ENCODE data around the gene ELOVL5.

ELOVL5 gene

DNA sequence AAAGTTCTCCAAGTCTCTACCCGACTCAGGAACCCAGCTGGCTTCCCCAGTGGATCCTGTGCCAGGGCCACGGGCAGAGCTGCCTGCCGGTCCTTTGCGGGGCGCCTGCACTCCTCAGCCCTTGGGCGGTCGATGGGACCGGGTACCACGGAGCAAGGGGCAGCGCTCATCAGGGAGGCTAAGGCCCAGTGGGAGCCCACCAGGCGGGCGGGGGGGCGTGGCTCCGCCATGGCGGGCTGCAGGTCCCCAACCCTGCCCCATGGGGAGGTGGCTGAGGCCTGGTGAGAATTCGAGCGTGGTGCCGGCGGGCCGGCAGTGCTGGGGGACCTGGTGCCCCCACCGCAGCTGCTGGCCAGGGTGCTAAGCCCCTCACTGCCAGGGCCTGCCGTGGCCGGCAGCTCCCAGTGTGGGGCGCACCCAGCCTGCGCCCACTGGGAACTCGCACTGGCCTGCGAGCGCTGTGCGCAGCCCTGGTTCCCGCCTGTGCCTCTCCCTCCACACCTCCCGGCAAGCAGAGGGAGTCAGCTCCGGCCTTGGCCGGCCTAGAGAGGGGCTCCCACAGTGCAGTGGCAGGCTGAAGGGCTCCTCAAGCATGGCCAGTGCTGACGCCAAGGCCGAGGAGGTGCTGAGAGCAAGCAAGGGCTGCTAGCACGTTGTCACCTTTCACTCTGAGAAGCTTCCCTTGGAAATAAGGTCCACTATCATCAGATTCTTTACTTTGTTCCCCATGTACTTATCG, 14.8 kb upstream of the ELOVL5 start:
- Histone ChIP-seq H3K27ac (replicated peaks) (no peak overlapping the region), H3K27me3 (ENCODE audit: insufficient read depth, poor library complexity, severe bottlenecking) (no peaks in the 10 kb centered on the region), H3K4me3 (replicated peaks; ENCODE audit: insufficient read depth, low read length) (no peak overlapping the region)
- TF ChIP-seq POLR2AphosphoS5 (IDR thresholded peaks at IDR 0.05; ENCODE audit: low read depth) (no peak), SPI1 (IDR thresholded peaks at IDR 0.05; ENCODE audit: borderline replicate concordance, low read depth) (no peak), GABPA (IDR thresholded peaks at IDR 0.05; ENCODE audit: low read depth) (no peak)
- TF ChIP-seq, protein P1, sequence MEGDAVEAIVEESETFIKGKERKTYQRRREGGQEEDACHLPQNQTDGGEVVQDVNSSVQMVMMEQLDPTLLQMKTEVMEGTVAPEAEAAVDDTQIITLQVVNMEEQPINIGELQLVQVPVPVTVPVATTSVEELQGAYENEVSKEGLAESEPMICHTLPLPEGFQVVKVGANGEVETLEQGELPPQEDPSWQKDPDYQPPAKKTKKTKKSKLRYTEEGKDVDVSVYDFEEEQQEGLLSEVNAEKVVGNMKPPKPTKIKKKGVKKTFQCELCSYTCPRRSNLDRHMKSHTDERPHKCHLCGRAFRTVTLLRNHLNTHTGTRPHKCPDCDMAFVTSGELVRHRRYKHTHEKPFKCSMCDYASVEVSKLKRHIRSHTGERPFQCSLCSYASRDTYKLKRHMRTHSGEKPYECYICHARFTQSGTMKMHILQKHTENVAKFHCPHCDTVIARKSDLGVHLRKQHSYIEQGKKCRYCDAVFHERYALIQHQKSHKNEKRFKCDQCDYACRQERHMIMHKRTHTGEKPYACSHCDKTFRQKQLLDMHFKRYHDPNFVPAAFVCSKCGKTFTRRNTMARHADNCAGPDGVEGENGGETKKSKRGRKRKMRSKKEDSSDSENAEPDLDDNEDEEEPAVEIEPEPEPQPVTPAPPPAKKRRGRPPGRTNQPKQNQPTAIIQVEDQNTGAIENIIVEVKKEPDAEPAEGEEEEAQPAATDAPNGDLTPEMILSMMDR (IDR thresholded peaks at IDR 0.05; ENCODE audit: insufficient read depth, low read length) = no peak
- TF ChIP-seq, protein P2, sequence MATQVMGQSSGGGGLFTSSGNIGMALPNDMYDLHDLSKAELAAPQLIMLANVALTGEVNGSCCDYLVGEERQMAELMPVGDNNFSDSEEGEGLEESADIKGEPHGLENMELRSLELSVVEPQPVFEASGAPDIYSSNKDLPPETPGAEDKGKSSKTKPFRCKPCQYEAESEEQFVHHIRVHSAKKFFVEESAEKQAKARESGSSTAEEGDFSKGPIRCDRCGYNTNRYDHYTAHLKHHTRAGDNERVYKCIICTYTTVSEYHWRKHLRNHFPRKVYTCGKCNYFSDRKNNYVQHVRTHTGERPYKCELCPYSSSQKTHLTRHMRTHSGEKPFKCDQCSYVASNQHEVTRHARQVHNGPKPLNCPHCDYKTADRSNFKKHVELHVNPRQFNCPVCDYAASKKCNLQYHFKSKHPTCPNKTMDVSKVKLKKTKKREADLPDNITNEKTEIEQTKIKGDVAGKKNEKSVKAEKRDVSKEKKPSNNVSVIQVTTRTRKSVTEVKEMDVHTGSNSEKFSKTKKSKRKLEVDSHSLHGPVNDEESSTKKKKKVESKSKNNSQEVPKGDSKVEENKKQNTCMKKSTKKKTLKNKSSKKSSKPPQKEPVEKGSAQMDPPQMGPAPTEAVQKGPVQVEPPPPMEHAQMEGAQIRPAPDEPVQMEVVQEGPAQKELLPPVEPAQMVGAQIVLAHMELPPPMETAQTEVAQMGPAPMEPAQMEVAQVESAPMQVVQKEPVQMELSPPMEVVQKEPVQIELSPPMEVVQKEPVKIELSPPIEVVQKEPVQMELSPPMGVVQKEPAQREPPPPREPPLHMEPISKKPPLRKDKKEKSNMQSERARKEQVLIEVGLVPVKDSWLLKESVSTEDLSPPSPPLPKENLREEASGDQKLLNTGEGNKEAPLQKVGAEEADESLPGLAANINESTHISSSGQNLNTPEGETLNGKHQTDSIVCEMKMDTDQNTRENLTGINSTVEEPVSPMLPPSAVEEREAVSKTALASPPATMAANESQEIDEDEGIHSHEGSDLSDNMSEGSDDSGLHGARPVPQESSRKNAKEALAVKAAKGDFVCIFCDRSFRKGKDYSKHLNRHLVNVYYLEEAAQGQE (IDR thresholded peaks at IDR 0.05; ENCODE audit: insufficient replicate concordance, low read depth) = no peak
- DNase-seq (ENCODE audit: low read depth in 1 of 2, low spot score in 1 of 2) = no peak

DNA sequence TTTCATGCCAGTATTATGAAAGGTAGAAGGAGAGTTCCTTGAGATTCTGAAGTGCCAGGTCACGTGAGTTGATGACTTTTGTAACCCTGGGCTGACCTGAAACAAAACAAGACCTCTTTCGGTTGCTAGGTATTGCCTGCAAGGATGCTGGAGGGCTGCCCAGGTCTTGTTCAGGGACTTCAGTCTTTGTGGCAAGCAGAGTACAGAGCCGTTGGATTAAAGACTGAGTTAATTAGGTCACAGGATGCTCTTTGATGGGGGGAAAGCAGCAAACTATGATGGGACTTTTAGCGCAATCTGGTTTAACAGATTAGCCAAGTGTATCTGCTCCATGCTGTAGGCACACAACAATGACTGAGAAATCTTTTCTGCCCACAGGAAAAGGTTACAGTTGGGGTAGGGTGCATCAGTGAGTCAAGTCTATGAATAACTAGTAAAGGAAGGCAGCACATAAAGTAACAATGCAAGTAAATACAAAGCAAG, 12.8 kb upstream of the ELOVL5 start:
- TF ChIP-seq, protein P1 (IDR thresholded peaks at IDR 0.05; ENCODE audit: insufficient read depth, low read length) = no peak
- TF ChIP-seq SPI1 (IDR thresholded peaks at IDR 0.05; ENCODE audit: borderline replicate concordance, low read depth) = no peak
- H3K4me3 ChIP-seq (replicated peaks; ENCODE audit: insufficient read depth, low read length) = no peak overlapping the region
- DNase-seq (ENCODE audit: low read depth in 1 of 2, low spot score in 1 of 2) = no peak
- no peak overlapping the region for H3K27ac ChIP-seq (replicated peaks)
- H3K27me3 ChIP-seq (ENCODE audit: insufficient read depth, poor library complexity, severe bottlenecking) = no peaks in the 10 kb centered on the region

DNA sequence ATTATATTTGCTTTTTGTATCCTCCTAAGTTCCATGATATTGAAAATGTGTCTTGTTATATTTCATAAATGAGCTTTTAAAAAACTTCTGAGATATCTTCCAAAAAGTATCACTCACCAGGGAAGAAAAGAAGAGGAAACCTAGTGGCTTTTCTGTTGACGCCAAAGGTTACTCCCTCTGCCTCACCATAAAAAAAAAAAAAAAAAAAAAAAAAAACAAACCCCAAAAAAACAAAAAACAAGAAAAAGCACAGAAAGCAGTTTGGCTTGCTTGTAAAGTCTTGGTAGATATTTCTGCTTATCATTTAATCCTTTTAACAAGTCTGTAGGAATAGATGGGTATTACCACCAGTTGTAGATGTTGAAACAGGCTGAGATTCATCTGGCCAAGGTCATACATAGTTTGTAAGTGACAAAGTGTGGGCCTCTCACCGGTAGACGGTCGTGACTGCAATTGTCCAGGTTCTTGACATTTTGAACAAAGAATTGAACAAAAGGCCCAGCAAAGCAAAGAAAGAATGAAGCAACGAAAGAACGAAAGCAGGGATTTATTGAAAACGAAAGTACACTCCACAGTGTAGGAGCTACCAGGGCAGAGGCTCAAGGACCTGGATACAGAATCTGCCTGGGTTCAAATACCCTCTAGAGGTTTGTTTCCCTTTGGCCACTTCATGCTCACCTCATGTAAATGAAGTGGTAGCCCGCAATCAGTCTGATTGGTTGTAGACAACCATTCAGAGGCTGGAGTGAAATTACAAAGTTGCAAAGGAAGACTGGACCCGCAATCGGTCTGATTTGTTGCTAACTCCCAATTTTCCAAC, 11.6 kb upstream of the ELOVL5 start:
- Histone ChIP-seq H3K4me3 (replicated peaks; ENCODE audit: insufficient read depth, low read length) (no peak overlapping the region), H3K27ac (replicated peaks) (no peak overlapping the region), H3K27me3 (ENCODE audit: insufficient read depth, poor library complexity, severe bottlenecking) (no peaks in the 10 kb centered on the region)
- TF ChIP-seq GABPA (IDR thresholded peaks at IDR 0.05; ENCODE audit: low read depth) (no peak), SPI1 (IDR thresholded peaks at IDR 0.05; ENCODE audit: borderline replicate concordance, low read depth) (no peak), POLR2AphosphoS5 (IDR thresholded peaks at IDR 0.05; ENCODE audit: low read depth) (no peak)
- TF ChIP-seq, protein P2 (IDR thresholded peaks at IDR 0.05; ENCODE audit: insufficient replicate concordance, low read depth) = no peak
- TF ChIP-seq, protein P1 (IDR thresholded peaks at IDR 0.05; ENCODE audit: insufficient read depth, low read length) = no peak
- no peak for DNase-seq (ENCODE audit: low read depth in 1 of 2, low spot score in 1 of 2)
